HG03025 (cell line): ENCODE results near the gene ULK3.

Experiments
- ATAC-seq: cut with Tn5 transposase; IDR thresholded peaks from one replicate; pipeline ENCODE4 v1.9.1; 2021; ENCODE audit warnings: mild to moderate bottlenecking, moderate library complexity; ENCODE audit not compliant: unreplicated experiment, low FRiP score

ULK3 gene

DNA sequence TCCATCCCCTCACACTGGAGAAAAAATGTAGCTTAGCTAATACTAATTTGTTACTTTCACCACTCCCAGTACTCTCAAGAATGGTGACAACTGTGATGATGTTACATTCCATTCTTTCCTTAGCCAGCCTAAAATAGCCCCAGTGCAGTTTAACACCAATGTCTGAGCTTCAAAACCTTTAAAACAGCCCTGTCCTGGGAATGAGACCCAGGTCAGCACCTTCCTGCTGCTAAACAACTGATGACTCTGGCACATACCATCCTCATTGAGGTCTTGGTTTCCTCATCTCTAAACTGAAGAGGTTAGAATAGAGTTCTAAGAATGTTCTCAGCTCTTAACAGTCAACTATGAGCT is 26.4 kb upstream of the ULK3 start:
- ATAC-seq, result no peak

DNA sequence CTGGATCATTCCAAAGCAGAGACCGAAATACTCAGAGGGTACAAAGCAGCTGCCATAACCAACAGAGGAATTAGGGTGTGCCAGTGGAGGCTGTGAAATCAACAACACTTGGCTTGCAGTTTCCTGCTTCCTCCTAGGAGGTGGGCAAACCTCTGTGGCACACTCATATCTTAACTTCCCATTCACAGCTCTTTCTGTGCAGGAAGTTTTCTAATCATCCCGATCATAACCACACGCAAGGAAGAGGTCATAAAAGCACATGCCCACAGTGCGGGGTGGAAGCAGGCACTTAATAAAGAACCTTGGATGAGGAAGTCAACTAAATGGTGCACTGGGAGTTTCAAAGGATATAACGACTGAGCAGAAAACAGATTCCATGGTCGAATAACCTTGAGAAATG is 25.1 kb upstream of the ULK3 start:
- ATAC-seq, result no peak

DNA sequence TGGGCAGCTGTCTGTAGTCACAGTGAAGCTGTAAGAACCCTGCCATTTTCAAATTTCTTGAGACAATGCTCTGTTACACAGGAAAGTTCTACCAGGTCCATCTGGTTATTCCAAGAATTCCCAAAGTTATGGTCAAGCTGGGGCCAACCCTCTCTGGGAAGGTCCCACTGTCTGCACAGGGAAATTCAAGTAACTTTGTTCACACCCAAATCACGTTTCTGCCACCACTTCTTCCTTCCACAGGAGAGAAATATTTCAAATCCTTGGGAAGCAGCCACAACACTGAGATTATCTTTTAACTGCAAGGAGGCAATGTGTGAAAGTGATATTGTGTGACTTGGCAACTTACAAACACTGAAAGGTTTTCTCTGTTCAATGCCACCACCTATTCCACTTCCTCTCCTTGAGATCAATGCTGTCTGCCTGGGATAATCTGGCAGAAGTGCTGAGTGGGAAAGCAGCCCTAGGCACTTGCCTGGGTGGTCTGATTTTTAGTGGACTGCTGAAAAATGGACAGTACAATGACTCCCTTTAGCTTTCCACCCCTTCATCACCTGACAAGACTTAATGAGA is 24.6 kb upstream of the ULK3 start:
- no peak for ATAC-seq

DNA sequence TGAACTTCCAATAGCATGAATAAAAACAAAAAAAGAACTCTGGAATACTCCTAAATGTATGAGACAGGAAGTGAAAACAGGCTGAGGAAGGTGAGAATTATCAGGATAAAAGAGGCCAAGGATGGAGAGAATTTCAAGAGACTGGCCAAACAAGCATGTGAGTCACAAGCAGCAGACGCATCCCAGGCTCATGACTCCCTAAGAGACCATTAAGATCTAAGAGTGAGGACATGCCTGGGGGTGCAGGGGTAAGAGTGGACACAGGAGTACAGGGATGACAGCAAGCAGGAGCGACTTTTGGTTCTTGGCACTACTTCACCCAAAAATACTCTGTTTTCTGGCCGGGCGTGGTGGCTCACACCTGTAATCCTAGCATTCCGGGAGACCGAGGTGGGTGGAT is 23.1 kb upstream of the ULK3 start:
- no peak for ATAC-seq

DNA sequence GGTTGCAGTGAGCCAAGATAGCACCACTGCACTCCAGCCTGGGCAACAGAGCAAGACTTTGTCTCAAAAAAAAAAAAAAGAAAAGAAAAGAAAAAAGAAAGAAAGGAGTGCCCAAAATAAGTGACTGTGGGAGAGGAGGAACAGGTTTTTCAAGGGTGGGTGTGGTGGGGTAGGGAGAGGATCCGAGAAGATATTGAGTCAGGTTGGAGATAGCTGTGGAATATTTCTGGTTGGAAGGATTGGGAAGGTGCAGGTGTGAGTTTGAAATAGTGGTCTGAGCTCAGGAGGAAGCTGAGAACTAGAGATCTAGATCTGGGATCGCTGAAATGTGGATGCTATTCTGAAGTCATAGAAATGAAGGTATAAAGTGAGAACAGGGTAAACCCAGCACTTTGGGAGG is 22.4 kb upstream of the ULK3 start:
- ATAC-seq, result no peak

DNA sequence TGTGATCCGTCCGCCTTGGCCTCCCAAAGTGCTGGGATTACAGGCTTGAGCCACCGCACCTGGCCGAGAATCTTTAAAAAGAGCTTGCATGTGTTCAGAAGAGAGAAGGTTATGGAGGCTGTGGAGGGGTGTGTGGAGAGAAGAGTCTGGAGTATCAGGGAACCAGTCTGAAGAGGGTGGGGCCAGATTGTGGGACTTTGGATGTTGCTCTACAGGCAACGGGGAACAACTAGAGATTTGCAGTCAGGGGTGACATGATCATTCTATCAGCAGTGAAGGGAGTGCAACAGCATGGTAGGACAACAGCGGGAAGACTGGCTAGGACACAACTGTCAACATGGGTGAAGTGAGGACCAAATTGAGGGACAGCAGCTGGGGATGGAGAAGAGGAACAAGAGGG is 21.3 kb upstream of the ULK3 start:
- no peak for ATAC-seq

DNA sequence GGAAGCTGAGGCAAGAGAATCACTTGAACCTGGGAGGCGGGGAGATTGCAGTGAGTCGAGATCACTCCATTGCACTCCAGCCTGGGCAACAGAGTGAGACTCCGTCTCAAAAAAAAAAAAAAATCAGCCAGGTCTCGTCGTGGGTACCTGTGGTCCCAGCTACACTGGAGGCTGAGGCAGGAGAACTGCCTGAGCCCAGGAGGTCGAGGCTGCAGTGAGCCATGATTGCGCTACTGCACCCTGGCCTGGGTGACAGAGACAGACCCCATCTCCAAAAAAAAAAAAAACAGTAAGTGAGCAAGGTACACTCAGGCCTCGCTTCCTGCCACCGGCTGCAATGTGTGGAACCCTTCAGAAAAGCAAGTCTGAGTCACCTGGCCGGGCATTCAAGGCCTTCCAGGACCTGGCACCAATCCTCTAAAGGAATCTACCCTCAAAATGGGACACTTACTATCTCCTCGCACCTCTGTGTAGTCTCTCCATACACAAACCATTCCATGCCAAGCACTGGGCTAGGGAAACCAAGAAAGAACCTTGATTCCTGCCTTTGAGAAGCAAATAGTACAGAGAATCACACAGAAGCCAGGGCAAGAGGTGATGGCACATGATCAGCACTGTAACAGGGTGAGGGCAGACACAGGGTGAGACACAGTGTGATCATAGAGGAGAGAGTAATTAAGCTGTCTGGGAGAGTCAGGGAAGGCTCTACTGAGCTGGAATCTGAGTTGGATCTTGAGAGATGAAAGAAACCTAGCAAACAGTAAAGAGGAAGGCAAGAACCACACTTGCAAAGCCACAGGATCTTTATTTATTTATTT is 20.5 kb upstream of the ULK3 start:
- ATAC-seq, result no peak

DNA sequence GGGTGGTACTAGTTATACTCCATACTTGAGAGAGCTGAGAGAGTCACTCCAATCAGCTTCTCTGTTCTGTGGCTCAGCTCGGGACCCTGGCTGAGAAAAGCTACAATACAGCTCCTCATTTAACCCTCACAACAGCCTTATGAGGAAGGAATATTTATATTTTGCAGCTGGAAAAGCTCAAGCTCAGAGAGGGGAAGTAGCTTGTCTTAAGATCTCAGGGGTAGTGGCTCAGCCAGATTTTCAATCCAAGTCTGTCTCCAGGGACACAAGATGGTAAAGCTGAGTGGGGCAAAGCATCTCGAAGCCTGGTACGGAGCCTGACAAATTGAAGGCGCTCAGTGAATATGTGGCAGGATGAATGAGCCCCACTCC is 15.4 kb upstream of the ULK3 start:
- no peak for ATAC-seq

DNA sequence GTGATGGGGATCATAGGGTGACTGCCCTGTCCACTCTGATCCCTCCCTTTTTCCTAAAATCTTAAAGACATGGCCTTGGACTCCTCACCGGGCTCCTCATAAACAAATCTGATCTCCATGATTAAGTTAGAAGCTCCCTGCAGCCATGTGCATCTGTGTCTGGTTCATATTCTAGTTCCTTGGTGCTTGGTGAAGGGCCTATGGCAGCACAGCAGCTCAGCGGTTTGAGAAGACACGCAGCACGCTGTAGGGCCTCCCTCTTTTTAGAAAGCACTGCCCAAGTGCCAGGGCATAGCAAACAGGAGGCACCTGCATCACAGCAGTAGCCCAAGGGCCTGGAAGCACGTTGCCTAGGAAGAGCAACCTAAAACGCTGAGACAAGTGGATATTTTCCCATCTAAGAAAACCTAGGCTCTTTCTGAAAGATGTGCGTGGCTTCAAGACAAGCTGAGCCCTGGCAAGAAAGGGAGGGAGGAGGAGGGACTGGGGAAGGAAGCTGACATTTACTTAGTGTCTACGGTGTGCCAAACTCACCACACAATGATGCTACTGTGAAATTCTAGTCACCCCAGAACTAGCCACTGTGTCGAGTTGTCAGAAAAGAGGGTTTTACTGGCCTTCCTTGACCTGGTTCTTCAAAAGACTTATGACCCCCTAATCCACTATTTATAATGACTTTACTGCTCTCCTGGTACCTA is 14.9 kb upstream of the ULK3 start:
- no peak for ATAC-seq

DNA sequence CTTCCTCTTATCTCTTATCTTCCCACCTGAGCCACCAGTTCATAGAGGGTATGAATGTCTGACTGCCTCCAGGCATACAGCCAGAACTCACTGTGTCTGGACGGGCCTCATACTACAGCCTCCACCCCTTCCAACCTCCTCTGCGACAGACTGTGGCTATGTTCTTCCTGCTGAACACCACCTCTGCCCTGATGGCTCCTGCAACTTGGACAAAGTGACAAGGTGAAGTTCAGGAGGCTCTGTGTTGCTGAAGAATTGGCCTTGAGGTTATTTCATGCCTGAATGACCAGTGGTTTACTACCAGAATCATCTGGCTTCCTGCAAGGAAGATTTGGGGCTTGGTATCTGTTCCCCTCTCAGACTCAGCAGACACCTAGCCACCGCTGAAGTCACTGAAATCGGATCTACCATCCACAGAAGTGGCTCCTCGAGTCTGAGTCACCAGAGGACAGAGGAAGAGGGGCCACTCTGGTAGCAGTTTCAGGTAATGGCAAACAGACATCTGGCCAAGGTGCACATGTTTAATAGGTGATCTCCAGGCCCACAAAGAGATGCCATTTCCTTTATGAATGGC is 14.2 kb upstream of the ULK3 start:
- peak; percentile 49 for ATAC-seq

DNA sequence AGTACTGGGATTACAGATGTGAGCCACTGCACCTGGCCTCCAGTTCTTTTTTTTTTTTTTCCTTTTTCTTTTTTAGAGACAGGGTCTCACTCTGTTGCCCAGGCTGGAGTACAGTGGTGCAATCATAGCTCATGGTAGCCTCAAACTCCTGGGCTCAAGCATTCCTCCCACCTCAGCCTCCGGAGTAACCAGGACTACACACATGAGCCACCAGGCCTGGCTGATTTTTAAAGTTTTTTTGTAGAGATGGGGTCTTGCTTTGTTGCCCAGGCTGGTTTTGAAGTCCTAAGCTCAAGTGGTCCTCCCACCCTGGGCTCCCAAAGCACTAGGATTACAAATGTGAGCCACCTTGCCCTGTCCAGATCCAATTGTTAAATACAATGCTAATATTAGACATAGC is 13.6 kb upstream of the ULK3 start:
- ATAC-seq, result no peak

DNA sequence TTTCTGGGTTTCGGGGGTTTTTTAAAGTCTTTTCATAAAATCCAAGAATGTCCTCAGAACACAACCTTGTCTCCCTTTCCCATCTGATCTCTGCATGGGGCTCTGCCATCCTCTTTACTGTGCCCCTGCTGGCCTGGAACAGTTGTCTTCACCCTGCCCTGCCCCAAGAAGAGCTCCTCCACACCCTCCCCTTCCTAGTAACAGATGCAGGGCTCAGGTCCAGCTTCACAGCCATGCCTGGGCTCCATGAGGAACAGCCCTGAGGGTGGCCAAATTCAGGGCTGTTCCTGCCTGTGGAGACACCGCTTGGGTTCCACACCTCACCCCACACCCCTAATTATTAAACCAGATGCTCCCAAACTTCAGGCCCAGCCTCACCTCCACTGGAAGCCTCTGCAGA is 12.9 kb upstream of the ULK3 start:
- ATAC-seq, result no peak

DNA sequence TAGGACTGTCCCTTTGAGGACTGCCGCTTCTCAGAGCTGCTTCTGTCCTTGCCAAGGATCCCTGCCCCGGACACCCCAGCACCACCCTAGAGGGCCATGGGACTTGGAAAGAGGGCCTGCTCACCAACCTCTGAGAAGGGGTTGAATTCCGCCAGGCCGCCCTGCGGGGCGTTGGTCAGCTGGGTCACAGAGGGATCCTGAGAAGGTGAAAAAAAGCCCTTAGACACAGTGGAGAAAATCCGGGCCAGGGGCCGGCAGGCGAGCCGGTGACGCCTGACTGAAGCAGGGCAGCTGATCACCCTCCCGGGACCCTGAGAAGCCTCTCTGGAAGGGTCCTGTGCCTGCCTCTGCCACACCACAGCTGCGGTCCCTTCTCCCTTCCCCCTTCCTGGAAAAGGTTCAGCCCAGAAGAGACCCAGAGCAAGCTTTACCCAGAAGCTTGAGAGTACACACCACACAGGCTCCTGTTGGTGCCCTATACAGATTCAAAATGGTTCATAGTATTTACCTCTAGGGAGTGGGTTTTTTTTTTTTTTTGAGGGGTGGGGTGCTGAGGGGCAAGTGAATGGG is 11.6 kb upstream of the ULK3 start:
- no peak for ATAC-seq

DNA sequence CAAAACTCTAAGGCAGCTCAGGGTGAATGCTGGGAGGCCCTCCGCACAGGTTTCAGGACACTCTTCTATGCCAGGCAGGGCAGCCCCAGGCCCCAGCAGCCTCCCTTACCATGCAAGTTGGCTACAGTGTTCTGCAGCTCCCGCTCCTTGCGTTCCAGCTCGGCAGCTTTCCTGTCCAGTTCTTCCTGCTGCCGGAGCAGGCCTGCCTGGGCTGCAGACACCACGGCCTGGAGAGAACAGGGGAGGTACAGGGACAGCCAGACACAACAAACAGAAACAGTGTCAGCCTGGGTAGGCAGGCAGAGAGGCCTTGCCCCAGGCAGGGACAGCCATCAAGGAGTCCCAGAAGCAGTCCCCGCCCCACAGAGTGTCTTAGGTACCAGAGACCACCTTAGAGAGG is 9.0 kb upstream of the ULK3 start:
- no peak for ATAC-seq

DNA sequence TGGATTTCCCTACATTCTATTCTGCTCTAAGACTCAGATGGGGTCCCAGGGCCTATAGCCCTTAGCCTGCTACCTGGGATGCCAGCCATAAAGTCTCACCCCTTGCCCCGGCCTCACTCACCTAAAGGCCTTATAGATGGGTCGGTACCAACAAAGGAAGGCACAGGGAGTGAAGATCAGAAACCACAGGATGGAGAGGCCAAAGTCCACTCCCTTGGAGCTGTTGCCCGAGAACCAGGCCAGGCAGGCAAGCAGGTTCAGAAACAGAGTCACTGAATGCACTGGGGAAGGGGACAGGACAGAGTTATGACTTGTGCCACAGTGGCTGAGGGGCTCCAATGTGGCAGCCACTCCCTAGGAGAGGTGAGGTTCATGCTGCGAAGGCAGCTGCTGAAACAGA is 7.4 kb upstream of the ULK3 start:
- no peak for ATAC-seq

DNA sequence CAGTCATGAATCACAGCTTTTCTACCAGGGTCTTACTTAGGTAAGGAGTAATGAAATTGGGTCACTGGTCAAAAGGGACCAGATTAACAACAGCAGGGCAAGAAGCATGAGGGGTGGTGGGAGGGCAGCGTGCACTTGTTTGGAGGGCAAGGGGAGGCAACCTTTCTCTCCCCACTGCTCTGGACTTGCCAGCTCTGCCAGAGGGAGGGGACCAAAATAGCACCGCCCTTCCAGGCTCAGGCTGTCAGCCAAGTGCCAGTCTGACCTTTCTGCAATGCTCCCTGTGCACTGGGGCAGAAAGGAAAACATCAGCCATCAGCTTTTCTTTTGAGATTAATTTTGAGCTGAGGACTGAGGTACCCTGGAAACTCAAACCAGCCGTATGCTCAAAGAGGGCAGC is 4.5 kb upstream of the ULK3 start:
- ATAC-seq, result no peak

DNA sequence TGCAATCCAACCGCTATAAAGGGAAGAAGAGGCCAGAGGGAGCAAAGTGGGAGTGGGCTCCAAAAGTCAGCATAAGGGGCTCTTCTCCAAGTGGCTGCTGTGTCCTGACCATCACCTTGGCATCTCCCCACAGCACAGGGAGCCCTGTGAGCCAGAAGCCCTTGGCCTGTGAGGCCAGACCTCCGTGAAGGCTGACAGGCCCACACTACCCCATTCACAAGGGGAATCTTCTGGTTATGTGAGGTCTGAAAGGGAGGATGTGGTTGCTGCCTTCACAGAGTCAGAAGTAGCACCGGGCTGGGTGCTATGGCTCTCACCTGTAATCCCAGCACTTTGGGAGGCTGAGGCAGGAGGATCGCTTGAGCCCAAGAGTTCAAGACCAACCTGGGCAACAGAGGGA is 2.6 kb upstream of the ULK3 start:
- ATAC-seq, result no peak

DNA sequence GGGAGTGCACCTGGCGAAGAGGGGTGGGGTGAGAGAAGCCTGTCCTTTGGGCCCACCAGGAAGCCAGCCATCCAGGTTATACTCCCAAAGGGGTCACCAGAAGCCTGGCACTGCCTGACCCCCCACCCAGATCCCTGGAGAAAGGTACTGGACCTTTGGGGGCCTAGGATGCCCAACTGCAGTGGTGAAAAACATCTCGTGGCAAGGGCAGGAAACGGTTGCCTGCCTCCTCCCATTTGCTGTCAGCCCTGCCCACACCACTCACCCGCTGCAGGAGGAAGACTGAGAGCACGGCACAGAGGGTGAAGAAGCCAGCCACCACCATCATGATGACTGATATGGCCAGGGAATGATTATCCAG is 2.2 kb upstream of the ULK3 start:
- no peak for ATAC-seq

DNA sequence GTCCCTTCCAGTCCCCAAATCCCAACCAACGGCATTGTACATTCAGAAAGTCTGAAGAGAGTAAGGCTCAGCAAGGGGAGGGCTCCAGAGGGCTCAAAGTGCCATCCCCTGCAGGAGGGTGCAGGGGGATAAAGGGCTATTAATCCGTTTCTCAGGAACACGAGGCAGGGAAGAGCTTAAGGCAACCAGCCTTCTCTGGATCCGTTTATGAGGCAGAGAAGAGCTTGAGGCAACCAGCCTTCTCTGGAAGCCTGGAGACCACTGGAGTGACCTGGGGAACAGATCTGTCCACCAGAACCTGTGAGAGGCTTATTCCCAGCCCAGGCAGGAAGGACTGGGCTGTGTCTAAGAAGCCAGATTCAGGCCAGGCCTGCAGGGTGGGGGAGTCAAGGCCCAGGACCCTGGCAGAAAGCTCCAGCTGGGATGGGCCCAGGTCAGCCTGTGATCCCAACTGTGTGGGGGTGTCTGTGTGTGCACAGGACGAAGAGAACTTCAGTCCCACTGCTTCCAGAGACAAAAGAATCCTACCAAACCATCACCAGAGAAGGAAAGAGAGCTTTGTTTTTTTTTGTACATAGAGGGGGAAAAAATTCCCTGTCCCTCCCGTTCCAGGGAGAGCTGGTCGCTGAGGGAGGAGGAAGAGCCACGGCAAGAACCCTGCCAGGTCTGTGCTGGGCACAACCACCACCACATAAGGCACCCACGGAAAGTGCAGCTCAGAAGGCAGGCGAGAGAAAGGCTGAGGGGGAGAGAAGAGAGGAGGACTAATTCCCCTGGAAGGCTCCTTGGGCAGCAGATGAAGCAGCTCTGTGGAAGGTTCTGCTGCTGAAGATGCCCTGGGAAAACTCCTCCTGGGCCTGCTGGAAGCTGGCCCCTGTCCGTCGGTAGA is 1.6 kb upstream of the ULK3 start:
- ATAC-seq, result no peak

DNA sequence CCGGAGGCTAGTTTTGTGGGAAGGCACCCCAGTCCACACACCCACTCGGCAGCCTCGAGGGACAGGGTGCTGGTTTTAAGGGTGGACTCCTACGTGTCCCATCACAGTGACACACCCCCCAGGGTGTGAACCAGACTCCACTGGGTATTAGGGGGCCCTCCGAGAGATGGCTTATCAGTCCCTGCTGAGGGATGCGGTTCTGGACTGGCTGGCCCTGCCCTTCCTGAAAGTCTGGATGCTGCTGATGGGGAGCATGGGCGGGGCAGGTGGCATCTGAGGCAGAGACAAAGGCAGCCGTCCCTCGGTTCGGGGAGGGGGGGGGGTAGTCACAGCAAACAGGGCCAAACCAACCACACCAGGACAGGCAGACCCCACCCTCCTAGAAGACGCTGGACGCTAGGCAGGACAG is 939 bp upstream of the ULK3 start:
- no peak for ATAC-seq

DNA sequence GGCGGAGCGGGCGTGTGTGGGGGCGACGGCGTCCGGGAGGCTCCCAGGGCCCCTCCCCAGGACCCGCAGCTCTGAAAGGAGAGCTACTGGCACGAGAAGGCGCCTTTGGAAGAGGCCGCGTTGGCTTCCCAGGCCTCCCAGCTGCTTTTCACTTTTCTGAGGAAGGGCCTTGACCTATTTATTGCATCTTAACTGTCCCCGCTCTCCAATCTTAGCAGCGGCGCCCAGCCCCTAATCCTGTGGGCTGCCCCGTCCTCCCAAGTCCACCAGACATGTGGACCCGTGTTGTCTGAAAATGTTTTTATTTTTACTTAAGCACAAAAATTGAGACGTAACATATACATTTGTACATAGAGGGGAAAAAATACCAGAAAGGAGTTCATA is 481 bp upstream of the ULK3 start:
- ATAC-seq, result peak; percentile 3
